Activated naive CD4-positive, alpha-beta T cell treated with anti-CD3 and anti-CD28 coated beads, Interleukin-2, amount 50 U/mL, for 72 hours (primary cell): ENCODE results near the gene DLG2. TPM values are rescaled to one million over a fixed set of nuclear protein-coding genes. Genes with fewer than 3 reads are reported as not detected.

ENCODE experiments used
- ATAC-seq, 2 donors: fragments of 150-1000 bp; cut with Tn5 transposase; 2 replicates each; pipeline ENCODE4 v1.10.0; 2021; ENCODE audit warnings: mild to moderate bottlenecking in 2 of 2, moderate library complexity in 2 of 2
- DNase-seq, 2 donors: peaks; one replicate each; pipeline ENCODE4 v3.0.0; 2021 to 2022; ENCODE audit warnings: low spot score in 2 of 2
- H3K27ac Mint-ChIP-seq, 2 donors: one replicate each; pipeline ENCODE4 v1.8.0; 2022; ENCODE audit warnings: mild to moderate bottlenecking in 2 of 2, mixed read lengths in 2 of 2
- H3K36me3 Mint-ChIP-seq, 2 donors: one replicate each; pipeline ENCODE4 v1.8.0; 2022; ENCODE audit warnings: mixed read lengths in 2 of 2
- H3K9me3 Mint-ChIP-seq, 2 donors: one replicate each; pipeline ENCODE4 v1.8.0; 2022; ENCODE audit warnings: mixed read lengths in 2 of 2
- total RNA-seq, 2 donors: library from RNA; stranded (reverse); gene quantifications; one replicate each; pipeline ENCODE4 v1.2.3, GENCODE V29; 2022

Gene DLG2
- total RNA-seq, 2 donors from 2014 or later: 4.2 to 5.4 TPM

DNA sequence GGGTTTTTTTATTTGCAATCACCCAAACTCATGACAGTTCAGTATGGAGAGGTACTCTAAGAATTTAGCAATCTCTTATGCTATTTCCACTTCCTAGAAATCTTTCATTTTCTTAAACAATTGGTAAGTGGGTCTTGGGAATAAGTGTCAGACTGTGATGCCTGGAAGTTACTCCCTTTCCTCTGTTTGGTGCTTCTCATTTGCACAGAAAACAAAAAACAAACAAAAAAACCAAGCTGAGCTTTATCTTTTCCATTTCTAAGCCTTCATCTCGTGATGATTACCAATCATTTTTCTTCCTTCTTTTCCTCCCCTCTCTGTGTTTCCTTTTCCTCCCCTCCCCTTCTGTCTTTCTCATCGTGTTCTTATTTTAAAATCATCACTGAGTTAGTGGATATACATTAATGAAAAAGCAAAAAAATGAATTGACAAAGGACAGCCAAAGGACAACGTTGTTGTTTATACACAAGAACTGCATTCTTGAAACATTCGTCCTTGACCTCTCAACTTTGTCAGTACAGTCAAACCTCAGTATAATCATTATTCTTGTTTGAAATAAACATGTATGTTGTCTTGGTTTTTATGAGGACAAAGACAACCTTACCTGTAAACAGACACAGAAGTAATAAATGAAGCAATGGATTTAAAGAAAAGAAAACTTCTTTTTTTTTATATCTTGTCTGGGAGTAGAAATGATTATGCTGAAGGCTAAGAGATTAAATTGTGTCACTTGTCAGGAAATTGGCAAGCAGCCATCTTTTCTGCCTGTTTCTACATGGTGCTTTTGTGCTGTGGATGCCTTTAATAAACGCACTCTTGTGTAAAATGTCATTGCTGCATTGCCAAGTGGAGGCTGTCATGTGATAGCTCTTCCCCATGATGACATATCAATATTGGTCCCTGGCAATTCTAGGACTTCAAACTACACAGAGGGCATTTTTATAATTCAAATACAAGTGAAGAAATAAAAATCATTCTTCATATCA lies 1537.8 kb downstream of the DLG2 start:
- DNase-seq: no peak
- peaks cover 8 to 20% of the 10 kb centered on the region in 2 donors for H3K9me3 Mint-ChIP-seq
- ATAC-seq: no peak
- no peaks in the 10 kb centered on the region for H3K36me3 Mint-ChIP-seq
- H3K27ac Mint-ChIP-seq: no peak overlapping the region

DNA sequence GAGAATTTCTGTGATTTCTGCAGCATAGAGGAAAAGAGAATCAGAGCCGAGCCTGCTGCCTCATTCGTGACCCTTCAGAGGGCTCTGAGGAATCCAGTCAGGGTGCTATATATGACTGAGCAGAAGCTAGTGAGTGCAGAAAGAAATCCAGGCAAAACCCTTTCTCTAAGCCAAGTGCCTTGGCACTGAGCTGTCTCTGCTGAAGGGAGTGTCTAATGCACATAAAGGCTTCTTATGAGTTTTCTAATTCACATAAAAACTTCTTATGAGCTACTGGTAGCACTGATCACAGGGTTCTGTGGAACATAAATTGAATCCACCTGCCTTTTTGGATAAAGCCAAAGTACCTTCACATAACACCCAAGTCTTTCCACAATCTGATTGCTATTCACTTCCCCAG lies 1555.3 kb downstream of the DLG2 start:
- Mint-ChIP-seq H3K9me3 (peaks cover 5 to 16% of the 10 kb centered on the region in 2 donors), H3K36me3 (no peaks in the 10 kb centered on the region), H3K27ac (no peak overlapping the region)
- DNase-seq (no peak), ATAC-seq (no peak)

DNA sequence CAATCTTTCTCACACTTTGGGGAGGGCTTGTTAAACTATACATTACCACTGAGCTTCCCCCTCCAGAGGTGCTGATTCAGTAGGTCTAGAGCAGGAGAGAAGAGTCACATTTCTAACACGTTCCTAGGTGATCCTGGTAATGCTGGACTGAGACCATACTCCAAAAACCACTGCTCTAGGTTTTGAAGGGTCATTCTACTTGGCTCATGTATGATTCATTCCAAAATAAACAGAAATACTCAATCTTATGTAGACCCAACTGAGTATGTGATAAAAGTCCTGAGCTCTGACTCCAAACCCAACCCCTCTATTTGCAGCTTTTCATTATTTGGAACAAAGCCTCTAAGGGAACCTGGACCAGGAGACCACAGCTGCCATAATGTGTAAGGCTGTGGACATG lies 1558.1 kb downstream of the DLG2 start:
- no peak for DNase-seq
- no peaks in the 10 kb centered on the region for H3K36me3 Mint-ChIP-seq
- ATAC-seq: no peak
- H3K27ac Mint-ChIP-seq: no peak overlapping the region
- peaks cover 5 to 11% of the 10 kb centered on the region in 2 donors for H3K9me3 Mint-ChIP-seq

DNA sequence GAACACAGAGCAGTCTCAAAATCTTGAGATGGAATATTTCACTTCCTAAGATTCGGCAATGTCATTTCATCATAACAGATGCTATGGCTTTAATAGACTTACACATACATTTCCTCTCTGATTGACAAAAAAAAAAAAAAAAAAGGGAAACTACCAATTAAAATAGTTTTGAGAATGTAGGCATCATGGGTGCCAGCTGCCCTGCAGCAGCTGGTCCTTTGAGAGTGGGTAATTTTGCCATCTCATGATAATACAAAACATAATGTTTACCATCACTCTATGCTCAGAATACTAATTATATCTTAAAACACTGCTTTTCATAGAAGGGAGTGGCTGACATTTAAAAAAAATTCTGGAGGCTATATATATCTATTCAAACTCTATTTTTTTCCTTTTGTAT lies 1565.4 kb downstream of the DLG2 start:
- no peak overlapping the region for H3K27ac Mint-ChIP-seq
- DNase-seq (no peak), ATAC-seq (no peak)
- no peaks in the 10 kb centered on the region for H3K36me3 Mint-ChIP-seq
- peaks cover 3 to 13% of the 10 kb centered on the region in 2 donors for H3K9me3 Mint-ChIP-seq

DNA sequence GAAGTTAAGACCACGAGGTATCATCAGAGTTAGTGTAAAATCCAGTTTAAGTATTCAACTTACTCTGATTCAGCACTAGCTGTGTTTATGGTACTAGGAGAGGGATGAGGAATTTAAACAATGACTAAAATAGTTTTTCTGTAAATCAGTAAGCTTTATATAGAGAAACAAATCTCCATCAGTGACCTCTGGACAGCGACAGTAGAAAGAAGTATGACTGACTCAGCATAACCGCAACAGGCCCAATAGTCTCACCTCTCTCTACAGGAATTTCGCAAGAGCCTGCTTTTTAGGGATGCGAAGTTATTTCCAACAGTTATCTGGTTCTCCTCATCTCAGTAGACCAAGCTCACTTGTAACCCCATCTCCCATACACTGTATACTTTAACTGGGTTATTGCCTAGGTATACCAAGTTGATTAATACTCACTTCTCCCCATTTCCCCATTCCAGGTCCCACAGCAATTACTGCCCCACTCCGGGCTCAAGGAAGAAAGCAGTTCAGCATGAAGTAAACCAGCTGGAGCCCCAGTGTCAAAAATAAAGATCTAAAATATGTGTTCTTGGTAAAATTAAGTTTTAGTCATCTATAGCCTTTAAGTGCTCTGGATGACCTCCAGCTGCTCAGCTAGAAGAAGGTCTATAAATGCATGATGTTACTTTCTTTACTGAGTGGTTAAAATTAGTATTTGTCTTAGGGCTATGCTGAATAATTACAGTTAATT lies 1570.3 kb downstream of the DLG2 start:
- Mint-ChIP-seq H3K9me3 (peaks cover 12 to 18% of the 10 kb centered on the region in 2 donors), H3K36me3 (no peaks in the 10 kb centered on the region), H3K27ac (no peak overlapping the region)
- no peak for ATAC-seq
- DNase-seq: no peak

DNA sequence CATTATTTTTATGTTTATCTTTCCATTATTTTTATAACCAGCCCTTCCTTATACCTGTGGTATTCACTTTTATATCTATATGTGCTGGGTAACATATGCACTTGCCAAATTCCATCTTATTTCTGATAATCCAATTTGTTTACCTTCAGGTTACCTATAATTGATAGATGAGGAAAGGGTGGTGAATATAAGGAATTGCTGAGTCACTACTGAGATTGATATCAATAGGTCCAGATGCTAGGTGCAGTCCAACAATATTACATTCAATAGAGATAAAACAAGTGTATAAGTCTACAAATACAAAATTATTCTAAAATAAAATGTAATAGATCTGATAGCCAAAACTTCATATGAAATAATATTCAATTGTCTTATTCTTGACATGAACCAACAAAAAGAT lies 1582.0 kb downstream of the DLG2 start:
- Mint-ChIP-seq H3K9me3 (peaks cover 29 to 30% of the 10 kb centered on the region in 2 donors), H3K36me3 (peaks cover 0 to 14% of the 10 kb centered on the region in 2 donors), H3K27ac (no peak overlapping the region)
- ATAC-seq (no peak), DNase-seq (no peak)

DNA sequence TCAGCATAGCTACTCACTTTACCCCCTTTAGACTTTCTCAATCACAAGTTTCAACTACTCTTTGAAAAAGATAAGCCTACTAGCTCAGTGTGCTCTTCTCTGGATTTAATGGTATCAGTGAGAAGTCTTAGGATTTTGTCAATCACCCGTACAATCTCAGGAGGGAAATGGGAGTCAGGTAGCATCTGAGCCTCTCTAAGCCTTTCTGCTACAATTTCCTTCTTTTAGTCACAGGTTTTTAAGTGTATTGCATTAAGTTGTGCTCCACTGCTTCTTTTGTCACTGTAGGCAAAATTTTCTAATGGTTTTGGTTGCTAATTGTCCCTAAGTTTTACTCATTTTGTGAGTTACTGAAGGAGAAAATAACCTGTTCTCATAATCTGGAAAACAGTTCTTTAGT lies 1582.4 kb downstream of the DLG2 start:
- Mint-ChIP-seq H3K36me3 (peaks cover 0 to 10% of the 10 kb centered on the region in 2 donors), H3K27ac (no peak overlapping the region), H3K9me3 (peaks cover 25 to 27% of the 10 kb centered on the region in 2 donors)
- ATAC-seq (no peak), DNase-seq (no peak)

DNA sequence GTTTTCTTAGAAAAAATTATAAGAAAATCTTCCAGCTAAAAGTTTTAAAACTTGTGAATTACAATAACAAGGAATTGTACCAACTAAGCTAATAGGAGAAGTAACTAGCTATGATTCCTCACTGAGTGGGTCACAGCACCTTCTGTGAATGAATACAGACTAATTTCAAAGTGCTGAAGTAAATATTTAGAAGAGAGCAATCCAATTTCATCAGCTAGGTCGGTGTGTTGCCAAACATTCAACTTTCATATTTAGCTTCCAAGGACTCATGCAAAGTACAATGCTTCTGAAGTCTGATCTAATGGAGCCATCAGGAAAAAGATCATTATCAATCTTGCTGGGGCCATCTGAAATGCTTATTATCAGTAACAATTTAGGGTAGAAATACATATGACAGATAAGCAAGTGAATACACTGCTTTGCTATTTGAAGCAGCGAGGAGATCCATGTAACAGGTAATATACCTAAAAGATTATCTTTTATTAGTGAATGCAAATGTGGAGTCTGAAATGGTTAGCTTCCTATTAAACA lies 1590.4 kb downstream of the DLG2 start:
- no peak for DNase-seq
- Mint-ChIP-seq H3K9me3 (peaks cover 2 to 11% of the 10 kb centered on the region in 2 donors), H3K27ac (no peak overlapping the region), H3K36me3 (no peaks in the 10 kb centered on the region)
- ATAC-seq: no peak

DNA sequence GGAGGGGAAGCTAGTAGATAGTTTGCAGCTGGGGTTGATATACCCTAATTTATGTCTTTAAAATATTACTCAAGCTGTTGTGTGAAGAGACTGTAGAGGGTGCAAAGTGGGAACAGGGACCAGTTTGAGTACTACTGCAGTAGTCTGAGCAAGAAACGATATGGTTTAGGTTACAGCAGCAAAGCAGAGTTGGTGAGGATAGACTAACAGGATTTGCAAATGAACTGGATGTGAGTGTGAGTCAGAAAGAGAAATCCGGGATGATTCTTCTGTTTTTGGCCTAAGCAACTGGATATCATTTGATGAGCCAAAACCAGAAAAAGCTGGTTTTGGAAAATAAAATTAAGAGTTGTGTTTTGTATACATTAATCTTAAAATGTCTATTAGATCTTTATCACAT lies 1591.5 kb downstream of the DLG2 start:
- no peaks in the 10 kb centered on the region for H3K36me3 Mint-ChIP-seq
- peaks cover 3 to 13% of the 10 kb centered on the region in 2 donors for H3K9me3 Mint-ChIP-seq
- H3K27ac Mint-ChIP-seq: no peak overlapping the region
- ATAC-seq (no peak), DNase-seq (no peak)

DNA sequence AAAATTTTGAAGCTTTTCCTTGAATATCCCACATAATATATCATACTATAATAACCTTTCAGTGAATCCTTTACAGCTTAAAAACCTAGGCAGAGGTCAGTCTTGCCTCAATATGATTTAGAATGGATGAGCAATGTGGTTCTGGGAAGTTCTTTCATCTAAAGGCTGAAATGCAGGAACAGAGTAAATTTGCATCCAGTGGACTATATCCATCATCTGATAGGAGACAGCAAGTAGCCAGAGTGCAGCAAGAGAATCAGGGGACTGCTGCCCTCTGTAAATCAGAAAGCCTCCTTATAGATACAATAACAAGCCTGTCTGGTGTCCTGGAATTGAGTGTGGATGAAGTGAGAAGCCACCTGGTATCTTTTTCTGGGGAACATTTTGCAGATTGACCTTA lies 1592.7 kb downstream of the DLG2 start:
- Mint-ChIP-seq H3K9me3 (peaks cover 6 to 16% of the 10 kb centered on the region in 2 donors), H3K27ac (no peak overlapping the region), H3K36me3 (no peaks in the 10 kb centered on the region)
- DNase-seq (no peak), ATAC-seq (no peak)

DNA sequence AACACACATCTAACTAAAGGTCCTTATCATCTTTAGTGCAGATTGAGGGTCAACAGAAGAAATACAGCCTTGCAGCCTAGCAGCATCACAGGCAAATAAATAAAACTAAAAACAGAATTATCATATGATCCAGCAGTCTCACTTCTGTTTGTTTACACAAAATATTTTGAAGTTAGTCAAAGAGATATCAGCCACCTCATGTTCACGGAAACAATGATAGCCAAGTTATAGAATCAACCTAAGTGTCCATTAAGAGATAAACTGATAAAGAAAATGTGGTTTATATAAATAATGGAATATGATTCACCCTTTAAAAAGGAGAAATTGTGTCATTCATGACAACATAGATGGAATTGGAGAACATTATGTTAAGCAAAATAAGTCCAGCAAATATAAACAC lies 1602.9 kb downstream of the DLG2 start:
- DNase-seq (no peak), ATAC-seq (no peak)
- Mint-ChIP-seq H3K36me3 (no peaks in the 10 kb centered on the region), H3K9me3 (peaks cover 0 to 6% of the 10 kb centered on the region in 2 donors), H3K27ac (no peak overlapping the region)

DNA sequence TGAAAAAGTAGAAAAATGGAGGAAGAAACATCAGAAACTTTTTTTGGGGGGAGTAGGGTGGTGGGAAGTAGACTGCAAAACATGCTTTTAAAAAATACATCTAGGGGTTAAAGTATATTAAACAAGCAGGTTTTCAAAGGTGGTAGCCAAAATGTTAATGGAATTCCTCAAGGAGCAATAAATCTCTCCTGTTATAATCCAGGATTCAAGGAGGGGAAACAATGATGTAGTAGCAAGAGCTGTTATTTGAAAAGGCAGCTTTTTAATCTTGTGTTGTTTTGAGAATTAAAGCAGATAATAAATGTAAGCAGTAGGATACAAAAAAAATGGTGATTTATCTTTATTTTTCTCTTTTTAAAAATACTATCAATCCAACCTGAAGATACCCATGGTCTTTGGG lies 1604.4 kb downstream of the DLG2 start:
- DNase-seq (no peak), ATAC-seq (no peak)
- H3K27ac Mint-ChIP-seq: no peak overlapping the region
- H3K36me3 Mint-ChIP-seq: no peaks in the 10 kb centered on the region
- H3K9me3 Mint-ChIP-seq: peaks cover 4 to 11% of the 10 kb centered on the region in 2 donors

DNA sequence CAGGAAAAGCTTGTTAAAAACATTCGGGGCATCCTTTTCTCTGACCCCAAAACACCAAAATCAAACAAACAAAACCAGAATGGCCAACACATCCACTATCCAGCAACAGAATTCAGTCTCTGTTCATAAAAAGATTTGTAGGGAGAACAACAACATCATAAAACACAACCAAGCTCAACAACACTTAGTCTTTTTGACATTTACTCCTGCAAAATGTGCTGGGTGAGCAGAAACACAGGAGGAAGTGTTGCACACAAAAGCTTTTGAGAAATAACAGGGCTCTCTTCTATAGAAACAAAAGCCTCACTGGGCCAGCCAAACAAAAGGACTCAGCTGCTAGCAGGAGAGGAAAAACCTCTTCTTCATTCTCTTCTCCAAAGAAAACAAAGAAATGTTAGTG lies 1604.9 kb downstream of the DLG2 start:
- Mint-ChIP-seq H3K27ac (no peak overlapping the region), H3K36me3 (no peaks in the 10 kb centered on the region), H3K9me3 (peaks cover 4 to 11% of the 10 kb centered on the region in 2 donors)
- DNase-seq (no peak), ATAC-seq (no peak)

DNA sequence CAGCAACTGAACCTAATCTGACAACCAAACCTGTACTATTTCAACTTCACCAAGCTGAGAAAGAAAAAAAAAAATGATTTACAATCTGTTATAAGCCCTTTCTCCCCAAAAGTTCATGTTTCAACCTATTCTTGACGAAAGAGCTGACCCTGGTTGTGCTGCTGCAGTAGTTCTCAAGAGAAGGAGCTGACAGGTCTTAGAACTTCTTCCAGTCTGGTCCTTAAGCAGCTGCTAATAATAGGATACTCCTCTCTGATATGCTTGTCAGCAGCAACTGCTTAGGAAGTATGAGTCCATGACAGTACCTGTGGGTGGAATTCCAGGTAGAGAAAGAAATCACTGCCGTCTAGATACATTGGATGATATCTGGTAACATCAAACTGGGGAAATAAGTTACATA lies 1605.9 kb downstream of the DLG2 start:
- no peak for ATAC-seq
- H3K36me3 Mint-ChIP-seq: no peaks in the 10 kb centered on the region
- DNase-seq: no peak
- peaks cover 4 to 11% of the 10 kb centered on the region in 2 donors for H3K9me3 Mint-ChIP-seq
- H3K27ac Mint-ChIP-seq: no peak overlapping the region

DNA sequence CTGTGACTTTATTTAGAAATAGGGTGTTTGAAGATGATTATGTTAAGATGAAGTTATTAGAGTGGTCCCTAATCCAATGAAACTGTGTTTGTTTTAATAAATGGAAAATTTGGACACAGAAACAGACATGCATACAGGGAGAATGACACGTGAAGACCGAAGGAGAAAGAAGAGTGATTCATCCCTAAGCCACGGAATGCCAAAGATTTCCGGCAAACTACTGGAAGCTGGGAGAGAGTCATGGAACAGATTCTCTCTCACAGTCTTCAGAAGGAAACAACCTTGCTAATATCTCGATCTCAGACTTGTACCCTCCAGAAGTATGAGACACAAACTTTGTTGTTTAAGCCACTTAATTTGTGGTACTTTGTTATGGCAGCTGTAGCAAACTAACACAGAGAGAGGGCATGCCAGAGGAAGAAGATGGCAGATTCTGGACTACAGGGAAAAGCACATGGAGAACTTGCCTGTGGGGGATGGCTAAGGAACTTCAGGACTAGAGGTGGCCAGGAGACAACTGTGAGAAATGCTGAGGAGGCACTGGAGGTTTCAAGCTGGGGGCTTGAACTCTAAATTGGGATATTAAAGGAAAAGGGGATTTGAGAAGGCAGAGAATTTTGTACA lies 1607.5 kb downstream of the DLG2 start:
- Mint-ChIP-seq H3K27ac (no peak overlapping the region), H3K36me3 (no peaks in the 10 kb centered on the region), H3K9me3 (peaks cover 8 to 15% of the 10 kb centered on the region in 2 donors)
- ATAC-seq (no peak), DNase-seq (no peak)

DNA sequence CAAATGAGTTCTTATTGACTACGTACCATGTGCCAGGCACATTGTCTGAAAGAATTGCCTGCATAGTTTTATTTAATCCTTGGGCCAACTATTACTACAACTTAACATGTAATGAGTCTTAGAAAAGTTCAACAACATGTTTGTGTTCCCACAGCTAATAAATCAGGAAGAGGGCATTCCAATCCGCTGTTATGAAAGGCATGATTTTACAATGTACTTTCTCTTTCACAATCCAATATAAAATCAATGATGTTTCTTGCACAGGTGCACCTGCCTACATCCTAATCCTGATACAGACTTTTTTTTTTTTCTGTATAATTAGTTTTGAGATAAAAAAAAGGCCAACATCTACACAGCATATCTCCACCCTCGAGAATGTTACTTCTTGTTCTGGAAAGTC lies 1612.6 kb downstream of the DLG2 start:
- Mint-ChIP-seq H3K36me3 (no peaks in the 10 kb centered on the region), H3K9me3 (peaks cover 10 to 12% of the 10 kb centered on the region in 2 donors), H3K27ac (no peak overlapping the region)
- no peak for ATAC-seq
- DNase-seq: no peak
